ENCODE data around the gene SRMS. TPM values are rescaled to one million over a fixed set of nuclear protein-coding genes. Genes with fewer than 3 reads are reported as not detected.

Gene SRMS
- total and polyA plus RNA-seq, 2 of the 13 experiments (the other 11 are each of a cell fraction or from before 2014, with no cell fraction given): not detected

- TF ChIP-seq GMEB1 (CRISPR knock-in tag; IDR thresholded peaks at IDR 0.05; ENCODE audit: borderline replicate concordance): no peak
- TF ChIP-seq ZNF580 (CRISPR knock-in tag; IDR thresholded peaks at IDR 0.05; ENCODE audit: borderline replicate concordance, low read depth): no peak
- TF ChIP-seq SCMH1 (CRISPR knock-in tag; IDR thresholded peaks at IDR 0.05; ENCODE audit: borderline replicate concordance): no peak
- TF ChIP-seq, protein P1, sequence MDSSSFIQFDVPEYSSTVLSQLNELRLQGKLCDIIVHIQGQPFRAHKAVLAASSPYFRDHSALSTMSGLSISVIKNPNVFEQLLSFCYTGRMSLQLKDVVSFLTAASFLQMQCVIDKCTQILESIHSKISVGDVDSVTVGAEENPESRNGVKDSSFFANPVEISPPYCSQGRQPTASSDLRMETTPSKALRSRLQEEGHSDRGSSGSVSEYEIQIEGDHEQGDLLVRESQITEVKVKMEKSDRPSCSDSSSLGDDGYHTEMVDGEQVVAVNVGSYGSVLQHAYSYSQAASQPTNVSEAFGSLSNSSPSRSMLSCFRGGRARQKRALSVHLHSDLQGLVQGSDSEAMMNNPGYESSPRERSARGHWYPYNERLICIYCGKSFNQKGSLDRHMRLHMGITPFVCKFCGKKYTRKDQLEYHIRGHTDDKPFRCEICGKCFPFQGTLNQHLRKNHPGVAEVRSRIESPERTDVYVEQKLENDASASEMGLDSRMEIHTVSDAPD (CRISPR knock-in tag; IDR thresholded peaks at IDR 0.05): no peak
- no peak for TF ChIP-seq NR1H2 (CRISPR knock-in tag; IDR thresholded peaks at IDR 0.05; ENCODE audit: borderline replicate concordance, low read depth)
- TF ChIP-seq ZNF143 (CRISPR knock-in tag; IDR thresholded peaks at IDR 0.05): no peak
- TF ChIP-seq PHF21A (CRISPR knock-in tag; IDR thresholded peaks at IDR 0.05): no peak
- no peak for TF ChIP-seq HMG20B (CRISPR knock-in tag; conservative IDR thresholded peaks at IDR 0.05)
- no peak for TF ChIP-seq ZIK1 (CRISPR knock-in tag; IDR thresholded peaks at IDR 0.05; ENCODE audit: borderline replicate concordance, low read depth)
- TF ChIP-seq, protein P2, sequence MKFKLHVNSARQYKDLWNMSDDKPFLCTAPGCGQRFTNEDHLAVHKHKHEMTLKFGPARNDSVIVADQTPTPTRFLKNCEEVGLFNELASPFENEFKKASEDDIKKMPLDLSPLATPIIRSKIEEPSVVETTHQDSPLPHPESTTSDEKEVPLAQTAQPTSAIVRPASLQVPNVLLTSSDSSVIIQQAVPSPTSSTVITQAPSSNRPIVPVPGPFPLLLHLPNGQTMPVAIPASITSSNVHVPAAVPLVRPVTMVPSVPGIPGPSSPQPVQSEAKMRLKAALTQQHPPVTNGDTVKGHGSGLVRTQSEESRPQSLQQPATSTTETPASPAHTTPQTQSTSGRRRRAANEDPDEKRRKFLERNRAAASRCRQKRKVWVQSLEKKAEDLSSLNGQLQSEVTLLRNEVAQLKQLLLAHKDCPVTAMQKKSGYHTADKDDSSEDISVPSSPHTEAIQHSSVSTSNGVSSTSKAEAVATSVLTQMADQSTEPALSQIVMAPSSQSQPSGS (CRISPR knock-in tag; IDR thresholded peaks at IDR 0.05): no peak
- TF ChIP-seq SP2 (CRISPR knock-in tag; IDR thresholded peaks at IDR 0.05): 0 out of 2 replicates have a peak, but pooled peaks have one; percentile 10
- no peak for TF ChIP-seq NONO (IDR thresholded peaks at IDR 0.05)
- 0 out of 2 replicates have a peak, but pooled peaks have one; percentile 3 for TF ChIP-seq NONO (CRISPR knock-in tag; conservative IDR thresholded peaks at IDR 0.05)
- TF ChIP-seq TP53 (CRISPR knock-in tag; conservative IDR thresholded peaks at IDR 0.05): no peak
- no peak for TF ChIP-seq PTBP1 (IDR thresholded peaks at IDR 0.05; ENCODE audit: low read depth, low read length, poor library complexity, severe bottlenecking)
- no peak for TF ChIP-seq HINFP (CRISPR knock-in tag; IDR thresholded peaks at IDR 0.05; ENCODE audit: low read depth)
Observed at GRCh38 chr20:63536997-63537524, 10.5 kb downstream of the SRMS start, which contains the start of gene PTK6 (continued).
